HepG2 (cell line): ENCODE measurements around the gene KCNMA1. TPM values are rescaled to one million over a fixed set of nuclear protein-coding genes. Genes with fewer than 3 reads are reported as not detected.

Experiments
- ATAC-seq: fragments of 200-7000 bp; cut with Tn5 transposase; 3 replicates; pipeline ENCODE4 v1.9.1; 2020; ENCODE audit warnings: mild to moderate bottlenecking, moderate library complexity
- BruUV-seq: library from RNA; stranded (reverse); fragments of 400-500 nt; replicated peaks from 2 replicates; lab custom pipeline; 2021; lab: Mats Ljungman, UMichigan
- CTCF ChIA-PET: fragments of 300-600 bp; formaldehyde crosslinking; extraction: SDS; loops from one replicate; lab custom pipeline; 2021; ENCODE audit warnings: low total read pairs, inconsistent platforms, low intra/inter-chr PET ratio; lab: Yijun Ruan, JAX
- POLR2A ChIA-PET: fragments of 350-600 bp; sonication (Branson Sonifier 250); formaldehyde crosslinking; loops from one replicate; lab custom pipeline; 2020; ENCODE audit warnings: antibody characterized with exemption, inconsistent platforms; lab: Yijun Ruan, JAX
- DNase-seq: peaks from one replicate; pipeline ENCODE4 v3.0.0-alpha.2; 2015; ENCODE audit warnings: low spot score
- FAIRE-seq: peaks from 3 replicates; lab custom pipeline; 2011; peaks lifted over from hg19 to GRCh38; lab: Jason Lieb, UNC
- H2AFZ ChIP-seq: one replicate; pipeline ENCODE4 v1.6.1; 2011; ENCODE audit warnings: low read length, inconsistent platforms
- H3K27ac ChIP-seq: fragments of 300-600 bp; 3 replicates; pipeline ENCODE4 v1.8.0; 2011; ENCODE audit warnings: mixed run types, mild to moderate bottlenecking, mixed read lengths, low read length, inconsistent platforms; ENCODE audit not compliant: insufficient read depth; ENCODE audit errors: extremely low read length
- H3K27me3 ChIP-seq, 2 experiments: fragments of 200-600 bp in 1 of 2; 2 replicates in 1 of 2; 3 replicates in 1 of 2; pipeline versions ENCODE4 v1.6.0 to v1.8.0; 2011; ENCODE audit warnings: low read length in 2 of 2, mild to moderate bottlenecking in 2 of 2, moderate library complexity in 2 of 2, inconsistent platforms in 1 of 2; ENCODE audit not compliant: insufficient read depth in 2 of 2, control insufficient read depth in 1 of 2
- H3K36me3 ChIP-seq, 2 experiments: fragments of 200-600 bp in 1 of 2; replicated peaks in 1 of 2; 2 replicates in 1 of 2; 3 replicates in 1 of 2; pipeline versions ENCODE4 v1.5.1 to v1.8.0; 2011; ENCODE audit warnings: low read length in 2 of 2, inconsistent platforms in 1 of 2; ENCODE audit not compliant: insufficient read depth in 2 of 2, control insufficient read depth in 1 of 2
- H3K4me1 ChIP-seq: 2 replicates; pipeline ENCODE4 v1.5.1; 2012; ENCODE audit warnings: low read length, inconsistent platforms; ENCODE audit not compliant: insufficient read depth
- H3K4me2 ChIP-seq: 2 replicates; pipeline ENCODE4 v1.6.0; 2011; ENCODE audit warnings: low read depth, low read length, inconsistent platforms
- H3K4me3 ChIP-seq, 3 experiments: fragments of 200-600 bp in 1 of 3; sonication (generic), shearing (Covaris generic) in 1 of 3; replicated peaks in 1 of 3; 2 replicates each; pipeline ENCODE4 v1.5.1; 2011 to 2016; ENCODE audit warnings: low read length in 3 of 3, inconsistent platforms in 2 of 3, low read depth in 2 of 3, mild to moderate bottlenecking in 2 of 3, control low read depth in 1 of 3, mixed read lengths in 1 of 3; ENCODE audit not compliant: insufficient read depth in 1 of 3
- H3K79me2 ChIP-seq: one replicate; pipeline ENCODE4 v1.6.1; 2011; ENCODE audit warnings: low read length, inconsistent platforms; ENCODE audit not compliant: insufficient read depth
- H3K9ac ChIP-seq: 2 replicates; pipeline ENCODE4 v1.6.0; 2011; ENCODE audit warnings: mild to moderate bottlenecking, low read depth, low read length, inconsistent platforms; ENCODE audit not compliant: insufficient read depth
- H3K9me3 ChIP-seq: 2 replicates; pipeline ENCODE4 v1.5.1; 2012; ENCODE audit warnings: mild to moderate bottlenecking, low read length
- H4K20me1 ChIP-seq: 2 replicates; pipeline ENCODE4 v1.6.0; 2011; ENCODE audit warnings: inconsistent platforms, mild to moderate bottlenecking, low read length, moderate library complexity; ENCODE audit not compliant: insufficient read depth
- ADNP ChIP-seq: sonication (generic); formaldehyde crosslinking; IDR thresholded peaks from 2 replicates; pipeline ENCODE4 v1.4.0; 2020; ENCODE audit warnings: missing genetic modification reagents
- NFIC ChIP-seq: IDR thresholded peaks from 2 replicates; pipeline ENCODE4 v1.6.1; 2012; ENCODE audit warnings: mild to moderate bottlenecking, low read length, inconsistent platforms
- NFKBIZ ChIP-seq: IDR thresholded peaks from 2 replicates; pipeline ENCODE4 v1.6.1; 2018; ENCODE audit warnings: missing genetic modification reagents, missing compliant biosample characterization
- PLSCR1 ChIP-seq: sonication (generic); formaldehyde crosslinking; IDR thresholded peaks from 2 replicates; pipeline ENCODE4 v1.5.0; 2020; ENCODE audit warnings: missing genetic modification reagents, mild to moderate bottlenecking, borderline replicate concordance
- RERE ChIP-seq: IDR thresholded peaks from 2 replicates; pipeline ENCODE4 v1.6.1; 2016; ENCODE audit warnings: low read depth, missing genetic modification reagents, missing compliant biosample characterization
- STAT5B ChIP-seq: sonication (generic); formaldehyde crosslinking; IDR thresholded peaks from 2 replicates; pipeline ENCODE4 v1.4.0; 2020; ENCODE audit warnings: missing genetic modification reagents
- SYNCRIP ChIP-seq: fragments of 200-400 bp; formaldehyde crosslinking; IDR thresholded peaks from 2 replicates; pipeline ENCODE4 v1.6.1; 2018; ENCODE audit warnings: mild to moderate bottlenecking, low read depth, low read length; ENCODE audit not compliant: insufficient read depth
- ZBTB3 ChIP-seq: sonication (generic); formaldehyde crosslinking; IDR thresholded peaks from 2 replicates; pipeline ENCODE4 v1.4.0; 2020; ENCODE audit warnings: low read depth, mild to moderate bottlenecking, moderate library complexity, missing genetic modification reagents, borderline replicate concordance
- ZNF343 ChIP-seq: sonication (generic); formaldehyde crosslinking; IDR thresholded peaks from 2 replicates; pipeline ENCODE4 v1.4.0; 2020; ENCODE audit warnings: mild to moderate bottlenecking, missing genetic modification reagents
- ZNF564 ChIP-seq: sonication (generic); formaldehyde crosslinking; IDR thresholded peaks from 2 replicates; pipeline ENCODE4 v1.8.1; 2023; ENCODE audit warnings: mild to moderate bottlenecking, missing genetic modification reagents
- ZNF770 ChIP-seq: sonication (generic); formaldehyde crosslinking; IDR thresholded peaks from 2 replicates; pipeline ENCODE4 v1.5.0; 2020; ENCODE audit warnings: mild to moderate bottlenecking, missing genetic modification reagents
- WGBS: methylation state at CpG from one replicate; pipeline ENCODE4 v1.1.6; 2017; ENCODE audit warnings: low lambda C conversion rate; 5-methylcytosine and 5-hydroxymethylcytosine counted together
- in situ Hi-C: cut with HindIII; loops from 2 replicates; pipeline ENCODE4 v1.10.0; 2017; ENCODE audit warnings: low pct_unique_long_range_greater_than_20kb; ENCODE audit not compliant: extremely low pct_ligation_motif_present
- intact Hi-C: fragments of 100-400 bp; cut with micrococcal nuclease; formaldehyde crosslinking; loops from one replicate; pipeline ENCODE4 v1.10.0; 2022; ENCODE audit not compliant: unreplicated experiment
- polyA plus RNA-seq, 8 experiments: library from polyadenylated mRNA; depleted of rRNA in 3 of 8; stranded (reverse) in 7 of 8; unstranded in 1 of 8; fragments of >200 nt; fragmentation: Illumina TruSeq in 4 of 8; extraction: Trizol in 4 of 8; gene quantifications; 2 replicates each; pipeline versions ENCODE4 v1.2.1 to v1.2.3, GENCODE V29; 2011 to 2016; ENCODE audit warnings: low read depth in 4 of 8, missing spikeins in 1 of 8, mixed read lengths in 1 of 8; ENCODE audit not compliant: insufficient read depth in 1 of 8
- total RNA-seq, 5 experiments: library from RNA; depleted of rRNA; stranded (reverse); fragments of >200 nt; fragmentation: Illumina TruSeq; extraction: Trizol; gene quantifications; 2 replicates each; pipeline ENCODE4 v1.2.3, GENCODE V29; 2016; ENCODE audit warnings: low read depth in 1 of 5
- TF ChIP-seq, protein P1 (sequence below): sonication (generic); formaldehyde crosslinking; IDR thresholded peaks from 2 replicates; pipeline ENCODE4 v1.5.0; 2020; ENCODE audit warnings: missing genetic modification reagents

KCNMA1 gene
- total and polyA plus RNA-seq, 2 of the 13 experiments (the other 11 are each of a cell fraction or from before 2014, with no cell fraction given), result 0.02 TPM; not detected in 1

GRCh38 chr10:76925636-76926405 lies 711.8 kb downstream of the KCNMA1 start:
- no peak for FAIRE-seq
- H3K27ac ChIP-seq, result no peak overlapping the region
- H3K27me3 ChIP-seq, result no peaks in the 10 kb centered on the region; a peak in 1 of 5 replicates
- no peaks in the 10 kb centered on the region for H3K36me3 ChIP-seq
- whole genome bisulfite sequencing, result 2% methylated on average over 6 of the region's 6 CpGs
- no peaks in the 10 kb centered on the region for H3K9me3 ChIP-seq
- H3K4me1 ChIP-seq, result no peaks in the 10 kb centered on the region
- H4K20me1 ChIP-seq, result no peaks in the 10 kb centered on the region
- H2AFZ ChIP-seq, result no peak overlapping the region
- no peak for ATAC-seq
- H3K4me3 ChIP-seq, result no peak overlapping the region
- no peak overlapping the region for H3K9ac ChIP-seq
- H3K4me2 ChIP-seq, result no peak overlapping the region
- no peaks in the 10 kb centered on the region for H3K79me2 ChIP-seq
- in situ Hi-C loops, result no loop called here
- BruUV-seq, result no TSS peak
- POLR2A ChIA-PET, result no interaction called here
- DNase-seq, result no peak
- CTCF ChIA-PET, result no interaction called here
- intact Hi-C loops, result no loop called here
- TF ChIP-seq RERE (CRISPR knock-in tag) (no peak), ZNF343 (no peak), PLSCR1 (CRISPR knock-in tag) (no peak), ZNF564 (no peak), NFKBIZ (CRISPR knock-in tag) (no peak), ADNP (no peak), ZNF770 (CRISPR knock-in tag) (no peak), SYNCRIP (no peak), STAT5B (no peak), ZBTB3 (CRISPR knock-in tag) (no peak), NFIC (no peak)
- TF ChIP-seq, protein P1, sequence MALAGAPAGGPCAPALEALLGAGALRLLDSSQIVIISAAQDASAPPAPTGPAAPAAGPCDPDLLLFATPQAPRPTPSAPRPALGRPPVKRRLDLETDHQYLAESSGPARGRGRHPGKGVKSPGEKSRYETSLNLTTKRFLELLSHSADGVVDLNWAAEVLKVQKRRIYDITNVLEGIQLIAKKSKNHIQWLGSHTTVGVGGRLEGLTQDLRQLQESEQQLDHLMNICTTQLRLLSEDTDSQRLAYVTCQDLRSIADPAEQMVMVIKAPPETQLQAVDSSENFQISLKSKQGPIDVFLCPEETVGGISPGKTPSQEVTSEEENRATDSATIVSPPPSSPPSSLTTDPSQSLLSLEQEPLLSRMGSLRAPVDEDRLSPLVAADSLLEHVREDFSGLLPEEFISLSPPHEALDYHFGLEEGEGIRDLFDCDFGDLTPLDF (CRISPR knock-in tag), result no peak
